ENCODE results near the gene CD200R1L.
"Not testable (repeated sequence)": the region's sequence is repeated elsewhere in the genome, so short reads cannot be mapped to it uniquely, and the experiment has no call there.

Gene CD200R1L

GRCh38 chr3:112846764-112847163, at the start of gene CD200R1L:
Gene CD200R1L (minus strand): TSS chr3:112846864. CDS start chr3:112829367, 17,497 bp downstream.
- DNase-seq = no peak

DNA sequence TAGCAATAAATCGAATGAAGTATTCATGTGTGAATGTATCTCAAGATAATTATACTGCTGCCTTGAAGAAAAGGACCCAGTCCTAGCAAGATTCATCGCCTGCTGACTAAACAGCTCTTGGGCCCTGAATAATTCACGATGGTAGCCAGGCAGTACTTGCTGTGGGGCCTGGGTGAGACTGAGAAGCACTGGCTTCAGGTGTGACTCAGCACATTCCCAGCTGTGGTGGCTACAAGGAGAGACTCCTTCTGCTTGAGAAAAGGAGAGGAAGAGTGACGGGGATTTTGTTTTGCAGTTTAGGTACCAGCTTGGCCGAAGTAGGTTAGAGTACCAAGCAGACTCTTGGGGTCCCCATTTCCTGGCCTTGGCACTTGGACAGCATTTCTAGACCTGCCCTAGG, 47.6 kb upstream of the CD200R1L start:
- DNase-seq = no peak

DNA sequence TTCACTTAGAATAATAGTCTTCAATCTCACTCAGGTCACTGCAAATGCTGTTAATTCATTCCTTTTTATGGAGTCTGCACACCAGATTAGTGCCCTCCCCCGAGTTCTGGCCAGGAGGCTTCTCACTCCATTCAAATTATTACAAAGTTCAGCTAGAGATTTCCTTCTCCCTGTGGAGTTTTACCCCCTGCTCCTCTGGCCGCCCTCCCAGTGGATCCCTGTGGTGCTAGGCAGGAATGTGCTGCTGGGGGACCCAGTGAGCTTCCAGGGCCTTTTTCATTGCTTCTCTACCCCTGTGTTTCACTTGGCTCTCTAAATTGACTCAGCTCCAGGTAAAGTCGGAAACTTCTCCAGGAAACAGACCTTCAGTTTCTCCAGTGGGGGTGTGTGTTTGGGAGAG, 42.7 kb upstream of the CD200R1L start:
- DNase-seq = no peak

GRCh38 chr3:112888381-112889085, 41.9 kb upstream of the CD200R1L start:
- DNase-seq = no peak

DNA sequence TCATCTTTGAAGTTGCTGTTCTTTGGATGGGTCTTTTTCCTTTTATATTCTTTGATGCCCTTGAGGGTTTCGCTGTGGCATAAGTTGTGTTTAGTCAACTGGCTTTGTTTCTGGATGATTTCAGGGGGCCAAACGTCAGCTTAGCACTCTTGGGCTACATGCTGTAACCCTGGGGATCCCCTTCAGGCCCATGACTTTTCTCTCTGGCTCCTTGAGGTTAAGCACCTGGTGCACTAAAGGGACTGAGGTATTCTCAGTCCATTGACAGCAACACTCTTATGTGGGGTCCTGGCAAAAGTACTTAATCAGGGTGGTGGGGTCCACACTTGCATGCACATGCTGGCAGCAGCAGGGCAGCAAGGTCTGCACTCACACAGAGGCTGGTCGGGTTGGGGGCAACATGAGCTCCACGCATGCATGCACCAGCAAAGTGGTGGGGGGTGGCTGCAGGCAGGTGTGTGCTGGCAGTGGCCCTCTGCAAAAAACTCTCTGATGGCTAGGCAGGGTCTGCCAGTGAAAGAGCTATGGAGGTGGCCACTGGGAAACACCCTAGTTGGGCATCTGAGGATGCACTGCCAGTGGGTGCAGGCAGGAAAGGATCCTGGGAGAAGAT, 38.1 kb upstream of the CD200R1L start:
- DNase-seq = no peak

DNA sequence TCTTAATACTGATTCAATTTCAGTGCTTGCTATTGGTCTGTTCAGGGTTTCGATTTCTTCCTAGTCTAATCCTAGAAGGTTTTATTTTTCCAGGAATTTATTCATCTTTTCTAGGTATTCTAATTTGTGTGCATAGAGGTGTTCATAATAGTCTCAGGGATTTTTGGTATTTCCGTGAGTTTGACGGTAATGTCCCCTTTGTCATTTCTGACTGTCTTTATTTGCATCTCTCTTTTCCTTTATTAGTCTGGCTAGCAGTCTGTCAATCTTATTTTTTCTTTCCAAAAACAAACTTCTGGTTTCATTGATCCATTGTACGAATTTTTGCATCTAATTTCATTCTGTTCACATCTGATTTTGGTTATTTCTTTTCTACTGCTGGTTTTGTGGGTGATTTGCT, 35.2 kb upstream of the CD200R1L start:
- no peak for DNase-seq

GRCh38 chr3:112875561-112875960, 28.9 kb upstream of the CD200R1L start:
- DNase-seq = no peak

DNA sequence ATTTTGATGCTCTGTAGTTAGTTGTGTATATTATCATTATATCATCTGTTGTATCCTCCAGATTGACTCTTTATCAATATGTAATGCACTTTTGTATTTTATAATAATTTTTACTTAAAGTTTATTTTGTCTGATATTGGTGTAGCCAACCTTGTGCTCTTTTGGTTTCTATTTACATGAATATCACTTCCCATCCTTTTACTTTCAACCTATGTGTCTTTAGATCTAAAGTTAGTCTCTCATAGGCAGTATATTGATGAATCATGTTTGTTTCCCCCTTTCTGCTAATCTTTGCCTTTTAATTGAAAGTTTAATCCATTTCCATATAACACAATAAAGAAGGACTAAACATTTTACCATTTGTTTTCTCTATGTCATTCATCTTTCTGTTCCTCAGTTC, 28.1 kb upstream of the CD200R1L start:
- DNase-seq = no peak

DNA sequence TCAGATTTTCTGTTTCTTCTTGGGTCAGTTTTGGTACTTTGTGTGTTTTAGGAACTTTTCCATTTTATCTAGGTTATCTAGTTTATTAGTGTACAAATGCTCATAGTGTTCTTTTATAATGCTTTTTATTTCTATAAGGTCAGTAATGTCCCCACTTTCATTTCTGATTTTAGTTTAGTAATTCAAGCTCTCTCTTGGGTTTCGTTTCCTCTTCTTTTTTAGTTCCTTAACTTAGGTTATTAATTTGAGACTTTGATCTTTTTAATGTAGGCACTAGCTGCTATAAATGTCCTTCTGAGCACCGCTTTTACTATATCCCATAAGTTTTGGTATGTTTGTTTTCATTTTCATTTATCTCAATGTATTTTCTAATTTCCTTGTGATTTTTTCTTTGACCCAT, 27.0 kb upstream of the CD200R1L start:
- DNase-seq = no peak

DNA sequence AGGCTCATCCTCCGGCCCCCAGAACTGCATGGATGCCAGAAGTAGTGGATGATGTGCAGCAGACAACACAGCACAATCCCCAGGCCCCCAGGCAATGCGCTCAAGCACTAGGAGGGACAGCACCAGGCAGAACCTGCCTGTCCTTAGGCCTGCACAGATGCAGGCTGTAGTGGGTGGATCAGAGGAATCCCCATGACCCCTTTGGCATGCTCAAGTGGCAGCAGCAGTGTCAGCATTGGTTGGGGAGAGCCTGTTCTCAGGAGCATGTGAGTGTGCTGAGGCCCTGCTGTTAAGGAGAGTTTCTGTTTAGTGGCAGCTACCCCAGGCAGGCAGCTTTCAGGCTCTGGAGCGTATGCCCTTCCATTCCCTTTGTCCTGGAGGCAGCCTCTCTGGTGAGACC, 25.1 kb upstream of the CD200R1L start:
- DNase-seq = no peak

DNA sequence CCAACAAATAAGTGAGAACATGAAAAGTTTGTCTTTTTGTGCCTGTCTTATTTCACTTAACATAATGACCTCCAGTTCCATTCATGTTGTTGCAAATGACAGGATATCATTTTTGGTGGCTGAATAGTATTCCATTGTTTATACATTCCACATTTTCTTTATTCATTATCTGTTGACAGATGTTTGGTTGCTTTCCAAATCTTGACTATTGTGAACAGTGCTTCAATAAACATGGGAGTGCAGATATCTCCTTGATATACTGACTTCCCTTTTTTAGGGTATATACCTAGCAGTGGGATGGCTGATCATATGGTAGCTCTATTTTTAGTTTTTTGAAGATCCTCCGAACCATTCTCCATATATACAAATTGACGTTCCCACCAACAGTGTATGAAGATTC, 19.1 kb upstream of the CD200R1L start:
- no peak for DNase-seq

- DNase-seq = no peak
Observed at GRCh38 chr3:112860898-112861297, 14.2 kb upstream of the CD200R1L start.

DNA sequence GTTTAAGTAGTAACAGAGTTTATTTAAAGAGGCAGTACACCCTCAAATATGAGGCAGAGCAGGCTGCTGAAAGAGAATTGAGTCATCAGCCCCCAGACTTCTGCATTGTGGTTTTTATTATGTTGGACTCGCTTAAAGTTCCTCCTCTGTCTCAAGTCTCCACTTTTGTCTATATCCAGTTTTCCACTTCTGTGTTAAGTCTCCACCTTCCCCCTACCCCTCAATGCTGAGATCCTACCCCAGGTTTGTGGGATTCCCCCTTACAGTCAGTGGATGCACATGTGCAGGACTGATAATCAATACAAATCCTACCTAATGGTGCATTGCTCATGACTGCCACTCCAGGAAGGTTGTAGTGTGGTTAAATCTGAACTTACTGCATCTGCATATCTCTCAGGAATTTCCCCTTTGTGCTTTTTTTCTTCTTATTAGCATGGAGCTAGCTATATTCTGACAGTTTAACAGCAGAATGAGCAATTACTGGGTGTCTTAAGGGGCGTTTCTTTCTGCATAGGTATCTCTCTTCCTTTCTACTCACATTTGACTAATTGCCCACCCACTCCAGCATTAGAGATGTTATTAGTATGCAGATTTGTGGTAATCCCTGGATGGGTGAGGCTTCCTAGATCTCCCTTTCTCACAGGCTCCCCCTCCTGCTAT, 11.9 kb upstream of the CD200R1L start:
- no peak for DNase-seq

DNA sequence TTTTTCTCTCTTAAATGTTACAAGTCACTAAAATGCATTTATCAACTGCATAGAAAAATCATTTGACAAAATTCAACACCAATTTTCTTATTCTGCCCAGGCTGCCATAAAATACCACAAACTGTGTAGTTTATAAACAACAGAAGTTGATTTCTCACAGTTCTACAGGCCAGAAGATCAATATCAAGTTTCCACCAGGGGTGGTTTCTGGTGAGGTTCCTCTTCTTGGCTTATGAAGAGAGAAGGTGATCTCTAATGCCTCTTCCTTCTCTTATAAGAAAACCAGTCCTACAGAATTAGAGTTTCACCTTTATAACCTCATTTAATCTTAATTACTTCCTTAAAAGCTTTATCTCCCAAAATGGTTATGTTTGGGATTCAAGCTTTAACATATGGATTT, 10.9 kb upstream of the CD200R1L start:
- no peak for DNase-seq

DNA sequence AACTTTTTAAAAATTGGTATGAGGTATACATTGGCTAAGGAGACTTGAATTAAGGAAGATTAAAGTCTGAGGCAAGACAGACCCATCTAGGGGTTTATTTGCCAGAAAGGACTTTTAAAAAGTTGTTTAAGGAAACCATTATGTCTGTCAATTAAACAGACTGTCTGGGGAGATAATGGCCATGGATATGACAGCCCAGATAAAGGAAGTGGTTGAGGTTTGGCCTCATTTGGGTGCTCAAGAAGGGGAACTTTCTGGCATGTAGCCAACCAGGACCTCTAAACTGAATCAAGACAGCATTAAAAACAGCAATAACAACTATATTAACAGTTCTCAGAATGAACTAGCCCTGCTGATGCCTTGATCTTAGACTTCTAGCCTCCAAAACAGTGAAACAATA, 9.9 kb upstream of the CD200R1L start:
- DNase-seq = no peak

GRCh38 chr3:112855883-112856282, 9.2 kb upstream of the CD200R1L start:
- DNase-seq = no peak

GRCh38 chr3:112855074-112855473, 8.4 kb upstream of the CD200R1L start:
- not testable (repeated sequence) for DNase-seq

DNA sequence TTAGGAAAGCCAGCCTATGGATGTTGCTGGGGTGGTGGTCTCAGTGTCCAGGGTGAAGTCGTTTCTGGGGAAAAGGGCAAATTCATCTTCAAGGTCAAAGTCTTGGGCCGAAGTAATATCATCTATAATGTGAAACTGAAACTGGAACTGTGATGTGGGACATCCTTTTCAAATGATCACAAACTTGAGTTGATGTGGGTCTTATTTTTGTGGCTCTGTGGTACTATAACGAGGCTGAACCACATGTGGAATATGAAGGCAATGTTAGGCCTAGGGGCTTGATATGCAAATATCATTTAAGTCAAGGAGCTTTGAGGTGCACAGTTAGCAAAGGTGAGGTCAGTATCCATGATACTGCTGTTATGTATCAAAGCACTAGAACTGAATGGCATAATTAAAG, 1.5 kb upstream of the CD200R1L start:
- no peak for DNase-seq

DNA sequence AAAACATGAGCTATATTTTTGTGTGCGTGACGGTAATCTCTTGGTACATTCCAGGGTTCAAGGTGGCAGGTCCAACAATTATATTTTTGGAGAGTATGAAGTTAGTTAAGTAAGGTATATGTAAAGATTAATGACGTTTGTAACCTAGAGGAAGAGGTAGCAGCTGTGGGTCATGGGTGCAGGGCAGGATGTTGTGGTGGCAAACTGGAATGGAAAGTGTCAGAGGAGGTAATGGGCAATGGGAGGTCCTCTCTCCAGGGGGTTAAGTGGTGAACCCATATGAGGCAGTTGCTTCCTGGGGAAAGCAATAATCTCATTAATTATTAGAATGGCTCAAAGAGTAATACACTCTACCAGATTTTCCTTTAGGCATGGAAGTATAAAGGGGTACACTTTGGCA, 1.0 kb upstream of the CD200R1L start:
- DNase-seq = no peak

- DNase-seq = no peak
Observed at GRCh38 chr3:112845772-112846171, 892 bp downstream of the CD200R1L start.

DNA sequence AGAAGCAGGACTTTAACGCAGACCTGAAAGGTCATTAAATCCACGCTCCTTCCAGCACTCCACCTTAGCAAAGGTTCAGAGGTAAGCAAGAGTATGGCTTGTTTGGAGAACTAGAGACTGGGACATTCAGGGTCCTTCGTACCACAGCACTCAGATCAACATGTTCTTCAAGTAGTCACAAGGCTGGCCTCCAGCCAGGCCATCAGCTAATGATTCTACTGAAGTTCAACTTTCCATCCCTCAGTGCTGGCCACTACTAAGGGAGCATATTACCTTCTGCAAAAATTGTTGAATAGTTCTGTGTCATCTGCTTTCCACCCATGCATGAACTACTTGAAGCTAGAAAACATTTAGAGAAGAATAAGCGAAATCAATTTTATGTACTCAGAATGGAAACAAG, 17.6 kb downstream of the CD200R1L start:
- no peak for DNase-seq

DNA sequence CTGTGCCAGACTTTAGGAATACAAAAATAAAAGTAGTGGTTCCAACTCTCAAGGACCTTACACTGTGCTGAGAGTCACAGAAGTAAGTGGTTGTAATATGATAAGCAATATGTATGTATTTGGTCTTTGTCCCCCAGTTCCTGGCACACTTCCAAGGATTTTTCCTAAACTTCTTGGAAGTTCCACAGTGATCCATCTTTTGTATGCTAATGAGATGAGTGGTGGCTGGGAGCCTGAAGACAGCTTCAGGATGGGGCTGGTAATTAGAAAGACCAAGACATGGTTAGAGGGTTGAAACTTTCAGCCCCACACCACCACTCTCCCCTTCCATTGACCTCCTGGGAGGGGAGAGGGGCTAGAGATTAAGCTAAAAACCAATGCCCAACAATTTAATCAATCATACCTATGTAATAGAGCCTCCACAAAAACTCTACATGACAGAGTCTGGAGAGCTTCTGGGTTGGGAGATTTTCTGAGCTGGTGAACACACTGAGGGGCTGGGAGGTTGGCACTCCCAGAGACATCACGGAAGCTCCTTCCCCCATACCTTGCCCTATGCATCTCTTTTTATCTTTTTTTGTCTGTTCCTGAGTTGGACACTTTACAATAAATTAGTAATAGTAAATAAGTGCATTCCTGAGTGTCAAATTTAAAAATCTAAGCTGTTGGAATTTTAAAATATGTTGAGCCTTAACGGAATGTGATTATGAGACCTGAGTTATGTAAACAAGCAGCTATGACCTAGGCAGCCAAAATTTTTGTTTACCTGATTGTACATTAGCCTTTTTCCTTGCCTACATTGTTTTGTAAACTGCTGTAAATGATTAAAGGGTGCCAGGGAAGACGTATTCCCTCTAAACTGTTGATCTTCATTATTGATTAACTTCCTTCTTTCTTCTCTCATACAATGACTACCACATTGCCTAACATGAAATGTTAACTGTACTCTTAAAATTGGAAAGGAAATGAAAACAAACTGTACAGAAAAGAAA, 24.3 kb downstream of the CD200R1L start:
- DNase-seq = no peak

- no peak for DNase-seq
Observed at GRCh38 chr3:112818289-112818688, 28.4 kb downstream of the CD200R1L start.
